Activated T-cell treated with anti-CD3 and anti-CD28 coated beads for 1 hour (primary cell): ENCODE data around the gene CREB3L2.
"Not testable (repeated sequence)": the region's sequence is repeated elsewhere in the genome, so short reads cannot be mapped to it uniquely, and the experiment has no call there.

ENCODE experiments used
- DNase-seq: peaks from one replicate; pipeline ENCODE4 v3.0.0-alpha.2; 2020; ENCODE audit warnings: low read depth

Gene CREB3L2

GRCh38 chr7:137836541-137836940 is 165.3 kb downstream of the CREB3L2 start:
- DNase-seq = no peak

GRCh38 chr7:137836113-137836509 is 165.8 kb downstream of the CREB3L2 start:
- no peak for DNase-seq

DNA sequence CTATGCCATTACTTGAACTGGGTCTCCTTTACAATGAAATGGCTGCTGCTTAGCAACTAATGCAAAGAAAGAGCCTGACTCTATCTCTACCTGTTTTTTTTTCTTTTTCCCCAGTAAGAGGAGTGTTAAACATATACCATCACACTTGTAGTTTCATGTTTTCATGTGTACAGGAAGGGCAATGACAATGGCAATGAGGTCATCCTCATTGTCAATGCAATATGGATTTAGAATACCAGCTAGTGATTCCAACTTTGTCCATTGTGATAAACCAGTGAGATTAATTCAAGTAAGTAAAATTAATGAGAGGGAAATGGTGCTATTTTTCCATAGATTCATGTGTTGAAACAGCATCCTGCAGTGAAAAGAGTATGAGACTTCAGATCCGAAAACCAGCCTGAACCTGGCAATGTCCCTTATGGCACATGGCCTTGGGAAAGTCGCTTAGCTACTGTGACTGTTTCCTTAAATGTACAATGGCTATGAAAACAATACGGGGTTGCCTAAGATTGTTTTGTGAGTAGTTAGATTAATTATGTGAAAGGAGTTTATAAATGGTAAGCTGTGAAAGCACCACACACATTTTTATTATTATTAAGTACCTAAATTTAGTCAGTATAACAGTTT is 166.3 kb downstream of the CREB3L2 start:
- DNase-seq = no peak

GRCh38 chr7:137834552-137834951 is 167.3 kb downstream of the CREB3L2 start:
- no peak for DNase-seq

- not testable (repeated sequence) for DNase-seq
These were observed 168.9 kb downstream of the CREB3L2 start for GRCh38 chr7:137832990-137833389.

DNA sequence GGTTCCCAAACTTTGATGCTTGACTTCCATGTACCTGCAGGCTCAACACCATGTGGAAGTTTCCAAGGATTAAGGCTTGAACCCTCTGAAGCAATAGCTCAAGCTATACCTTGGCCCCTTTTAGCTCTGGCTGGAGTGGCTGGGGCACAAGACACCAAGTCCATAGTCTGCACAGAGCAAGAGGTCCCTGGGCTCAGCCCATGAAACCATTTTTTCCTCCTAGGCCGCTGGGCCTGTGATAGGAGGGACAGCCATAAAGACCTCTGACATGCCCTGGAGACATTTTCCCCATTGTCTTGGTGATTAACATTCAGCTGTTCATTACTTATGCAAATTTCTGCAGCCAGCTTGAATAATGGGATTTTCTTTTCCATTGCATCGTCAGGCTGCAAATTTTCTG is 169.5 kb downstream of the CREB3L2 start:
- no peak for DNase-seq

GRCh38 chr7:137831555-137831954 is 170.3 kb downstream of the CREB3L2 start:
- DNase-seq = not testable (repeated sequence)

- DNase-seq = no peak
These were observed 172.4 kb downstream of the CREB3L2 start for GRCh38 chr7:137829337-137829992.

DNA sequence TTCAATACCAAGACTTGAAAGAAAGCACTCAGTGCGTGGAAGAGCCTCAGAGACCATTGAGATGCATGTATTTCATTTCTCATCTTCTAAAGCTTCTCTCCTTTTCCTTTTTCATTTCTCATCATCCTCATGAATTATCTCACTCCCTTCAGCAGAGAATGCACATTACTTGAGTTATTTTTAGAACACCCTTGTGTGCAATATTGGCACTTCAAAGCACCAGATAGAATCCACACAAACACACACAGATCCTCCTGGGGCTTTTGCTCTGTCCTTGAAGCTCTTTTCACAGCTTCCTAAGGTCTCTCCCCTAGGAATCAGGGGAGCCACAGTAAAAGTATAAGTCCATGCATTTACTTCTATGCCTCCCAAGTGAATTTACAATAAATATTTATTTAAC is 173.4 kb downstream of the CREB3L2 start:
- no peak for DNase-seq

- no peak for DNase-seq
These were observed 176.4 kb downstream of the CREB3L2 start for GRCh38 chr7:137825489-137825888.
